HG03103 (cell line): ENCODE measurements around the gene APOF.
"Not testable (repeated sequence)": the region's sequence is repeated elsewhere in the genome, so short reads cannot be mapped to it uniquely, and the experiment has no call there.

Source experiments
- ATAC-seq: cut with Tn5 transposase; IDR thresholded peaks from one replicate; pipeline ENCODE4 v1.9.1; 2021; ENCODE audit warnings: low read depth; ENCODE audit not compliant: unreplicated experiment

APOF gene

GRCh38 chr12:56362130-56363059 is at the start of gene APOF:
TSS of gene APOF (minus strand) at chr12:56362857. CDS start at chr12:56362745, 112 bp downstream.
- no peak for ATAC-seq

GRCh38 chr12:56411781-56412639 is 49.4 kb upstream of the APOF start:
- ATAC-seq: no peak

- no peak for ATAC-seq
These were observed 48.1 kb upstream of the APOF start for GRCh38 chr12:56410768-56411167.

- ATAC-seq: no peak
These were observed 46.3 kb upstream of the APOF start for GRCh38 chr12:56408799-56409417.

GRCh38 chr12:56404227-56404626 is 41.6 kb upstream of the APOF start:
- not testable (repeated sequence) for ATAC-seq

GRCh38 chr12:56401612-56402011 is 39.0 kb upstream of the APOF start:
- ATAC-seq: not testable (repeated sequence)

GRCh38 chr12:56401125-56401524 is 38.5 kb upstream of the APOF start:
- not testable (repeated sequence) for ATAC-seq

- ATAC-seq: not testable (repeated sequence)
These were observed 36.8 kb upstream of the APOF start for GRCh38 chr12:56399466-56399865.

- ATAC-seq: no peak
These were observed 35.7 kb upstream of the APOF start for GRCh38 chr12:56398324-56398723.

GRCh38 chr12:56392331-56392730 is 29.7 kb upstream of the APOF start:
- no peak for ATAC-seq

GRCh38 chr12:56391721-56392120 is 29.1 kb upstream of the APOF start:
- ATAC-seq: no peak

GRCh38 chr12:56389412-56389811 is 26.8 kb upstream of the APOF start:
- no peak for ATAC-seq

GRCh38 chr12:56387152-56387736 is 24.6 kb upstream of the APOF start:
- ATAC-seq: no peak

- no peak for ATAC-seq
These were observed 23.2 kb upstream of the APOF start for GRCh38 chr12:56385873-56386272.

GRCh38 chr12:56382611-56383010 is 20.0 kb upstream of the APOF start:
- no peak for ATAC-seq

GRCh38 chr12:56377989-56378316 is 15.3 kb upstream of the APOF start:
- ATAC-seq: no peak

GRCh38 chr12:56377310-56377988 is 14.8 kb upstream of the APOF start:
- ATAC-seq: no peak

- ATAC-seq: no peak
These were observed 13.2 kb upstream of the APOF start for GRCh38 chr12:56375598-56376434.
